Fibroblast of lung (primary cell): ENCODE data around the gene PKNOX2.

Experiments
- CTCF ChIP-seq, 2 donors: IDR thresholded peaks in 1 of 2; conservative IDR thresholded peaks in 1 of 2; 1 replicate in 1 of 2; 2 replicates in 1 of 2; pipeline ENCODE4 v1.5.1; 2011 to 2012; ENCODE audit warnings: low read length in 2 of 2, control low read depth in 1 of 2, inconsistent platforms in 1 of 2, low read depth in 1 of 2, mild to moderate bottlenecking in 1 of 2
- EZH2 ChIP-seq: IDR thresholded peaks from 2 replicates; pipeline ENCODE4 v1.5.1; 2012; ENCODE audit warnings: low read length, control low read depth, mild to moderate bottlenecking; ENCODE audit errors: missing control alignments

GRCh38 chr11:125290263-125290662 is 125.7 kb downstream of the PKNOX2 start:
- no peak for TF ChIP-seq CTCF (conservative IDR thresholded peaks at IDR 0.05 in 1 of 2, IDR thresholded peaks at IDR 0.05 in 1 of 2; ENCODE audit: low read depth in 1 of 2, low read length in 2 of 2)
- TF ChIP-seq EZH2: no peak
